Right renal pelvis (tissue), 4 donors: Measurements from ENCODE around the gene NEURL1B. TPM values are rescaled to one million over a fixed set of nuclear protein-coding genes. Genes with fewer than 3 reads are reported as not detected.

ENCODE experiments used
- DNase-seq, 4 donors: peaks; one replicate each; pipeline ENCODE4 v3.0.0-alpha.2; 2013; ENCODE audit warnings: low read depth in 4 of 4, low spot score in 3 of 4, missing footprints in 1 of 4
- polyA plus RNA-seq, 4 donors: library from polyadenylated mRNA; unstranded; fragments of 120-200 nt; gene quantifications; one replicate each; pipeline ENCODE4 v1.2.1, GENCODE V29; 2013; ENCODE audit not compliant: insufficient read length in 4 of 4

The NEURL1B gene
- polyA plus RNA-seq, 4 donors, result 15.3 to 17.5 (median 15.6) TPM

- DNase-seq, result no peak
These were observed 49.4 kb downstream of the NEURL1B start for GRCh38 chr5:172690258-172691075.

DNA sequence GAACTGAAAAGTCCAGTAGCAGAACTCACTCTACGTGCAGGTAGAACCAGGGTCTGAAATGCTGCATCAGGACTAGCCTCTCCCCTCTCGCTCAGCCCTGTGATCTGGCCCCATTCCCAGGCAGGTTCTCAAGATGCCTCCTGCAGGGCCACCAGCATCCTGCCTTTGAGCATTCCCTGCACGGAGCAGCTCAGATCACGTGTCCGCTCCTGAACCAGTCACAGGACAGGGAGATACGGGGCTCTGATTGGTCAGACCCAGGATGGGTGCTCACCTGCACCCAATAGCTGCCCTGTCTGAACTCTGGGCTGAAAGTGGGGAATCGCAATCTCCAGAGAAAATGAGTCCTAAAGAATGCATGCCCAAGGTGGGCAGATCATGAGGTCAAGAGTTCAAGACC is 50.8 kb downstream of the NEURL1B start:
- no peak for DNase-seq

DNA sequence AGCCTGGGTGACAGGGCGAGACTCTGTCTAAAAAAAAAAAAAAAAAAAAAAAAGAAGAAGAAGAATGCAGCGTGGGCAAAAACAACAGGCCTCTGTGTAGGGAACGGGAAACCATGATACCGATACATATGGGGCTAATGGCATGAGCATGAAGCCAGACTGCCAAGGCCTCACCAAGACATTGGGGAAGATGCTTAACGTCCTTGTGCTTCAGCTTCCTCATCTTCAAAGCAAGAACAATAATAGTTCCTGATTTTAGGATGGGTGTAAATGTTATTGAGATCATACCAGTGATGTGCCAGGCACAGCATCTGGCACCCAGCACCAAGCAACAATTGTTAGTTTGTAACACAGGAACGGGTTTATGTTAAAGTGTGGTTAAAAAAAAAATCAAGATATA is 51.4 kb downstream of the NEURL1B start:
- no peak for DNase-seq

- no peak for DNase-seq
These were observed 51.9 kb downstream of the NEURL1B start for GRCh38 chr5:172692981-172693380.

DNA sequence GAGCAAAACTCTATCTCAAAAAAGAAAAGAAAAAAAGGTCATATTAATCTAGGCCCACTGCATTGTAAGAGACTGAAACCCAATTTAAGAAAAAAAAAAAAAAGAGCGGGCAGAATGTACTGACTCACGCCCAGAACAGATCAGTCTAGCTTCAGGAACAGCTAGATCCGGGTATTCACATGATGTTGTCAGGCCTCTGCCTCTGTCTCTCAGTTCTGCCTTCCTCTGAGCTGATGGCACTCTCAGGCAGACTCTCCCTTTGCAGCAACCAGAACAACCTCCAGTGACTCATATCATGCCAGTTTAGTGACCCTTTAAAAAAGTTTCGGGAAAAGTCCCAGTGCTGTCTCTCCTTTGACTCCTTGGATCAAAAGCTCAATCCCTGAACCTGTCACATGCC is 53.0 kb downstream of the NEURL1B start:
- no peak for DNase-seq

DNA sequence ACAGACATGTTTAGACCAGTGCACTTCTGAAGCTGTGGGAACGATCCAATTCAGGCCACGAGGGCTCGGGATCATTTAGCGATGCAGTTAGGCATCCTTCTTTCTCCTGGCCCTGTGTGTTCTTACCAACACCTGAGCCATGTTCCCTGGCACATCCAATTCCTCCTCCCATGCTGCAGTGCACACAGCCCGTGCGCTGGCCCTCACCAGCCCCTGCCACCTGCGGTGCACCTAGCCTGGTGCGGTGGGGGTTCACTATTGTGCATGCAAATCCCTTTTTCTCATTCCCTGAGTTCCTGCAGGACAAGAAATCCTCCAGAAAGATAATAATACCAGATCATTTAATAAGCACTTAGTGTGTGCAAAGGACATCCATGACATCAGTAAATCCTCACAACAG is 53.5 kb downstream of the NEURL1B start:
- DNase-seq, result no peak

- no peak for DNase-seq
These were observed 54.4 kb downstream of the NEURL1B start for GRCh38 chr5:172695232-172696054.

DNA sequence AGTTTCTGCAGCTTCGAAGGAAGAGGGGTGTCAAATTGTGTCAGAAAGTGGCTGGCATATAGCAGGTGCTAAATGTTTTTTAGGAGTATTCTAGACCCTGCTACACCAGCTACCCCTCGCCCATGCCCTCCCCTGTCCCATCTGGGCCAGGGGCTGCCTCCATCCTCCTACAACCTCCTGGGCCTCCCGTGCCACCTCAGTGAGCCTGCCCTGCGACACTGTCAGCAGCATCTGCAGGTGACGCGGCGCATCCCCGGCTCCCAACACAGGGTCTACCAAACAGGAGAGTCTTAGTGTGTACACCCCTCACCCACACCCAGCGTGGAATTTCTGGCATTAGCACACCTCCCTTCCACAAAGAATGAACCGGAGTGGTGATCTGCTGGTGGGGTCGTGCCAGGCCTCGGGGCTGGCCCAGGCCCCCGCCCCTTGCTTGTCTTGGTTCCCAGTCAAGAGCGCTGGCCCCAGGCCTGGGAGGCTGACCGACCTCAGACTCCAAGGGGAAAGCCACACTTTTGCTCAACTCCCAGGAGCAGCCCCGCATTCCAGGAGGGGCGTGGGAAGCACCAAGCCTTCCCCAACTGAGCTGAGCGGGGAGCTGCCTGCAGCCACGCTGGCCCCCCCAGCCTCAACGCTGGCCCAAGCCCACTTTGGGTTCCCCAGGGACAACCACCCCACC is 55.2 kb downstream of the NEURL1B start:
- DNase-seq, result no peak

DNA sequence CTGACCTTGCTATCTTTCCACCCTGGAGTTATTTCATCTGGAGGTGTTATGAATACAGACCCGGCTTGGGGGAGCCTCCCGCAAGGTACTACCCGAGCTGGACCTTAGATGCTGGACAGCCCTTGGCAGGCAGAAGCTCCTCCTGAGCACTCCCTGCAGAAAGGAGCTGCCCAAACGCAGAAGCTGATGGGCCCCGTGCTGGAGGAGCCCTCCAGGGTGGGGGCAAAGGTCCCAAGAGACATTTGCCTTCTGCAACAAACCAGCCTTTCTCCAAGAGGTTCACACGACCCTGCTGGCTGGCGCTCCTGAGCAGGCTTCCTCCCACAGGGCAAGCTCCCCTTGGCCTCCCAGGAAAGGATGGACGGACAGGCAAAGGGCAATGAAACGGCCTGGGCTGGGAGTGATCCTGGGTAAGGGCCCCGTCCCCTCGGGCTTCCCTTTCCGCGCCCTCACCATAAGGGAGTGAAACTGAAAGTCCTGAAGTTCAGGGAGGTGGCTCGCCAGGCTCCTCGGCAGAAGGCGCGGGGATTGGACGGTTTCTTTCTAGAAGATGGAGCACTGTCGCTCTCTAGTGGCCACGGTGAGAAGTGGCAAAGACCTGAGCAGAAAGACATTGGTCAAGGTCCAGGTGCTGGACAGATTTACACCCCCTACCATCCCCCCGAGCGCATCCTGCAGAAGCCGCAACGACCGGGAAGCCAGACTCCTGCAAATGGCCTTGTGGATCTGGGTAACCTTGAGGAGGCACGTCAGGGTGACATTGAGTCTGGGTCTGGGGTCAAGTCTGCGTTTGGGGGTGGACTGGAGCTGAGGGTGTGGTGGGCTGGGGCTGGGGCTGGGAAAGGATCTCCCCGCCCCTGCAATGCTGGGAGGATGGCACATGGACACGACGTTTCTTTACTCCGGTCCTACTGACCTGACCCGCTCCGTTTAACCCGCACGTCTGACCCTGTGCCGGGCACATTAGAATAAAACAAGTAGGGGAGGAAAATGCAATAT is 56.4 kb downstream of the NEURL1B start:
- DNase-seq, result peak; percentile 81 to 86 (median 84)

GRCh38 chr5:172699423-172699822 is 58.4 kb downstream of the NEURL1B start:
- DNase-seq, result no peak

GRCh38 chr5:172699999-172700364 is 58.9 kb downstream of the NEURL1B start:
- DNase-seq, result peak in 1 of 4 donors; percentile 44

GRCh38 chr5:172700365-172701290 is 59.6 kb downstream of the NEURL1B start:
- DNase-seq, result peak in 1 of 4 donors; percentile 36

- DNase-seq, result no peak
These were observed 60.2 kb downstream of the NEURL1B start for GRCh38 chr5:172701291-172701656.

DNA sequence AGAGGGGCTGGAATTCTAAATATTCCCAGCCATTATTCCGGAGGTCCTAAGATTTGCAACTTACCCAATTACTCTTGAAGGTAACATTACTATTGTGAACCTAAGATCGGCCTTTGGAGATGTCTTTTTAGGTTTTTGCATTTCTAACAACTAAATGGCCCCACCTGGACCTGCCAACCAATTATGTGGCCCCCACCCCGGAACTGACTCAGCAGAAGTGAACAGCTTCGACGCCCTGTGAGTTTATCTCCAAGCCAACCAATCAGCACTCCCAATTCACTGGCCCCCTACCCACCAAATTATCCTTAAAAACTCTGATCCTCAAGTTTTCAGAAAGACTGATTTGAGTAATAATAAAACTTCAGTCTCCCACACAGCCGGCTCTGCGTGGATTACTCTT is 62.9 kb downstream of the NEURL1B start:
- no peak for DNase-seq

GRCh38 chr5:172705576-172706084 is 64.6 kb downstream of the NEURL1B start:
- no peak for DNase-seq

DNA sequence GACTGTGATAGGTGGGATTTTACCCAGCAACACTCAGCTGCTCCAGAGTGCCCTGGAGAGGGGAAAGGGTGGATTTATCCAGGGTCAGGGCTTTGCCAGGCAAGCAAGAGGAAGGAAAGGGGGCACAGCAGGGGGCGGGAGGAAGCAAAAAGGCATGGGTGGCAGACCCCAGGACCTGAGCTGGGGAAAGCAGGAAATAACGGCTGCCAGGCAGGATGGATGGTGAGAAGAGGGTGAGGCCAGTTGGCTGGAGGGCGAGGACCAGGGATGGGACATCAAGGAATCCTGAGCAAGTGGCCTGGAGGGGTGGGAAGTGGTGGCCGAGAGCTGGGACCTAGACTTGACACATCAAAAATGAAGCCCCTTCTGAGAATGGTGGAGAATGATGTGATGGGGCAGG is 65.7 kb downstream of the NEURL1B start:
- DNase-seq, result no peak

GRCh38 chr5:172707285-172708182 is 66.5 kb downstream of the NEURL1B start:
- no peak for DNase-seq

DNA sequence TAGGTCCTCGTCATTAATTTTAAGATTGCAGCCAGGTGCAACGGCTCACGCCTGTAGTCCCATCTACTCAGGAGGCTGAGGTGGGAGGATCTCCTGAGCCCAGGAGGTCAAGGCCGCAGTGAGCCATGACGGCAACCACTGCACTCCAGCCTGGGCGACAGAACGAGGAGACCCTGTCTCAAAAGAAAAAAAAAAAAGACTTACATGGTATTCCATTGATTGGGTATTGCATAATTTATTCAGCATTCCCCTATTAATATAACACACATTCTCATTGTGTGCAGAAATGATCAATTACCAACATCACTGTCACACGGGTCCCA is 67.1 kb downstream of the NEURL1B start:
- no peak for DNase-seq
